ENCODE data around the gene TRMT6. TPM values are rescaled to one million over a fixed set of nuclear protein-coding genes. Genes with fewer than 3 reads are reported as not detected.

Gene TRMT6
- total RNA-seq, 6 experiments from 2014 or later, result 15.2 to 19.8 (median 18.0) TPM

- 0 out of 2 replicates have a peak, but pooled peaks cover 5% of the 10 kb centered on the region for H3K4me1 Mint-ChIP-seq (ENCODE audit: low read depth)
- no peak overlapping the region for H3K27ac Mint-ChIP-seq
- no peak for DNase-seq
- no peak overlapping the region for H3K4me3 Mint-ChIP-seq
- no peaks in the 10 kb centered on the region for H3K9me3 Mint-ChIP-seq
- no peaks in the 10 kb centered on the region; the same call in 1 of the 2 replicates for H3K36me3 Mint-ChIP-seq (ENCODE audit: low read depth)
- H3K27me3 Mint-ChIP-seq (ENCODE audit: insufficient read depth), result no peaks in the 10 kb centered on the region; the same call in 1 of the 2 replicates
- TF ChIP-seq, protein P1, sequence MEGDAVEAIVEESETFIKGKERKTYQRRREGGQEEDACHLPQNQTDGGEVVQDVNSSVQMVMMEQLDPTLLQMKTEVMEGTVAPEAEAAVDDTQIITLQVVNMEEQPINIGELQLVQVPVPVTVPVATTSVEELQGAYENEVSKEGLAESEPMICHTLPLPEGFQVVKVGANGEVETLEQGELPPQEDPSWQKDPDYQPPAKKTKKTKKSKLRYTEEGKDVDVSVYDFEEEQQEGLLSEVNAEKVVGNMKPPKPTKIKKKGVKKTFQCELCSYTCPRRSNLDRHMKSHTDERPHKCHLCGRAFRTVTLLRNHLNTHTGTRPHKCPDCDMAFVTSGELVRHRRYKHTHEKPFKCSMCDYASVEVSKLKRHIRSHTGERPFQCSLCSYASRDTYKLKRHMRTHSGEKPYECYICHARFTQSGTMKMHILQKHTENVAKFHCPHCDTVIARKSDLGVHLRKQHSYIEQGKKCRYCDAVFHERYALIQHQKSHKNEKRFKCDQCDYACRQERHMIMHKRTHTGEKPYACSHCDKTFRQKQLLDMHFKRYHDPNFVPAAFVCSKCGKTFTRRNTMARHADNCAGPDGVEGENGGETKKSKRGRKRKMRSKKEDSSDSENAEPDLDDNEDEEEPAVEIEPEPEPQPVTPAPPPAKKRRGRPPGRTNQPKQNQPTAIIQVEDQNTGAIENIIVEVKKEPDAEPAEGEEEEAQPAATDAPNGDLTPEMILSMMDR (IDR thresholded peaks at IDR 0.05), result no peak
Observed at GRCh38 chr20:5977223-5977622, 26.9 kb upstream of the TRMT6 start.

DNA sequence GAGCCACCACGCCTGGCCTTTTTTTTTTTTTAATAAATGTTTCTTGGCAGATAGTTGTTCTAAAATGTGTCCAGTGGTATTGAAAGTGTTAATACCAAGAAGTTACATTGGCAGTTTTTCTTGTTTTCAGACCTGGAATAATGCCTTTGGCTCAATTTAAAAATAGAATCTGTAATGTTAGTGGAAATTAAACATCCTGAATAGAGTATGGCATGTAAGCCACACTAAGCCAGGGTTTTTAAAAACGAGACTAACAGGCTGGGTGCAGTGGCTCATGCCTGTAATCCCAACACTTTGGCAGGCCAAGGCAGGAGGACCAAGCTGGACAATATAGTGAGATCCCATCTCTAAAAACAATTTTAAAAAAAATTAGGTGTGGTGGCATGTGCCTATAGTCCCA lies 25.4 kb upstream of the TRMT6 start:
- no peaks in the 10 kb centered on the region; the same call in 1 of the 2 replicates for H3K27me3 Mint-ChIP-seq (ENCODE audit: insufficient read depth)
- TF ChIP-seq, protein P1 (IDR thresholded peaks at IDR 0.05), result no peak
- 0 out of 2 replicates have a peak, but pooled peaks cover 5% of the 10 kb centered on the region for H3K4me1 Mint-ChIP-seq (ENCODE audit: low read depth)
- no peaks in the 10 kb centered on the region; the same call in 1 of the 2 replicates for H3K36me3 Mint-ChIP-seq (ENCODE audit: low read depth)
- DNase-seq, result no peak
- no peak overlapping the region for H3K4me3 Mint-ChIP-seq
- no peaks in the 10 kb centered on the region for H3K9me3 Mint-ChIP-seq
- no peak overlapping the region for H3K27ac Mint-ChIP-seq

GRCh38 chr20:5974531-5974930 lies 24.2 kb upstream of the TRMT6 start:
- DNase-seq, result no peak
- TF ChIP-seq, protein P1 (IDR thresholded peaks at IDR 0.05), result no peak

DNA sequence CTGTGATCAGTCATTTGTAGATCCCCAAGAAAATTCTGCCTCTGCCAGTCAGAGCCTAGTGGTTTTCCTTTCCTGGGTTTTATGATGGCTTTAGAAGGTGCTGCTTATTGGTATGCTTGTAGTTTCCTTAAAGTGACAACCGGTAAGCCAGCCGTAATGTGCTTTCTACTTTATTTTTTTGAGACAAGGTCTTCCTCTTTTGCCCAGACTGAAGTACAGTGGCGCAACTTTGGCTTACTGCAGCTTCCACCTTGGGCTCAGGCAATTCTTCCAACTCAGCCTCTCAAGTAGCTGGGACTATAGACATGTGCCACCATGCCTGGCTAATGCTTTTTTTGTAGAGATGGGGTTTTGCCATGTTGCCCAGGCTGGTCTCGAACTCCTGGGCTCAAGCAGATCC lies 23.6 kb upstream of the TRMT6 start:
- H3K4me1 Mint-ChIP-seq (ENCODE audit: low read depth), result 0 out of 2 replicates have a peak, but pooled peaks cover 5% of the 10 kb centered on the region
- no peaks in the 10 kb centered on the region for H3K9me3 Mint-ChIP-seq
- H3K27me3 Mint-ChIP-seq (ENCODE audit: insufficient read depth), result no peaks in the 10 kb centered on the region
- no peak overlapping the region for H3K4me3 Mint-ChIP-seq
- no peaks in the 10 kb centered on the region for H3K36me3 Mint-ChIP-seq (ENCODE audit: low read depth)
- H3K27ac Mint-ChIP-seq, result no peak overlapping the region
- DNase-seq, result no peak
- TF ChIP-seq, protein P1 (IDR thresholded peaks at IDR 0.05), result no peak

More at GRCh38 chr20:5974531-5974930, 24.2 kb upstream of the TRMT6 start:
- no peaks in the 10 kb centered on the region for H3K27me3 Mint-ChIP-seq (ENCODE audit: insufficient read depth)
- peak overlapping the region; percentile 33; the same call in 1 of the 2 replicates for H3K27ac Mint-ChIP-seq
- no peaks in the 10 kb centered on the region for H3K9me3 Mint-ChIP-seq
- H3K4me1 Mint-ChIP-seq (ENCODE audit: low read depth), result 0 out of 2 replicates have a peak, but pooled peaks cover 5% of the 10 kb centered on the region
- no peak overlapping the region for H3K4me3 Mint-ChIP-seq
- H3K36me3 Mint-ChIP-seq (ENCODE audit: low read depth), result no peaks in the 10 kb centered on the region; the same call in 1 of the 2 replicates

GRCh38 chr20:5973172-5973571 lies 22.8 kb upstream of the TRMT6 start:
- no peak overlapping the region for H3K4me3 Mint-ChIP-seq
- H3K4me1 Mint-ChIP-seq (ENCODE audit: low read depth), result 0 out of 2 replicates have a peak, but pooled peaks cover 5% of the 10 kb centered on the region
- TF ChIP-seq, protein P1 (IDR thresholded peaks at IDR 0.05), result no peak
- no peaks in the 10 kb centered on the region for H3K36me3 Mint-ChIP-seq (ENCODE audit: low read depth)
- H3K27ac Mint-ChIP-seq, result peak overlapping the region; percentile 16; the same call in 1 of the 2 replicates
- DNase-seq, result no peak
- no peaks in the 10 kb centered on the region for H3K27me3 Mint-ChIP-seq (ENCODE audit: insufficient read depth)
- H3K9me3 Mint-ChIP-seq, result no peaks in the 10 kb centered on the region
